ENCODE data around the gene LAMB3. TPM values are rescaled to one million over a fixed set of nuclear protein-coding genes. Genes with fewer than 3 reads are reported as not detected.

Gene LAMB3
- total RNA-seq, 1 experiment from 2014 or later: 70.2 TPM

- DNase-seq (ENCODE audit: low read depth, low spot score) (no peak), ATAC-seq (no peak)
- ChIA-PET CTCF (interaction anchor here (1.0 to 3.2 kb wide), 9 partner anchors 8 to 207 kb away, joined by 3 to 22 read pairs (median 4); partner anchors contain the start of gene C1orf74), RAD21 (ENCODE audit: low non-redundant PET in 1 of 2, low total read pairs in 2 of 2, uncharacterized antibody in 2 of 2, unreplicated experiment in 2 of 2) (no interaction called here), POLR2A (no interaction called here)
- Histone ChIP-seq H3K9me3 (ENCODE audit: control insufficient read depth in 1 of 2, insufficient read depth in 1 of 2, low read depth in 1 of 2, low read length in 2 of 2) (no peaks in the 10 kb centered on the region), H3K9me2 (ENCODE audit: insufficient read depth) (no peaks in the 10 kb centered on the region), H3K36me3 (ENCODE audit: control insufficient read depth in 1 of 2, insufficient read depth in 2 of 2, low read length in 2 of 2) (no peaks in the 10 kb centered on the region), H3K79me2 (ENCODE audit: insufficient read depth, low read length) (no peaks in the 10 kb centered on the region), H4K20me1 (ENCODE audit: insufficient read depth) (no peaks in the 10 kb centered on the region), H3K9ac (ENCODE audit: low read length) (no peak overlapping the region), H3K27ac (ENCODE audit: low read depth, low read length) (no peak overlapping the region), H3K4me2 (ENCODE audit: low read length) (no peak overlapping the region), H3K27me3 (ENCODE audit: insufficient read depth, low read length) (0 out of 2 replicates have a peak, but pooled peaks cover 16% of the 10 kb centered on the region), H3K4me1 (ENCODE audit: control insufficient read depth in 1 of 2, insufficient read depth in 2 of 2, low read length in 2 of 2) (peaks cover 0 to 9% of the 10 kb centered on the region in 2 experiments; a peak in 1 of 4 replicates), H2AFZ (ENCODE audit: low read depth, low read length, poor library complexity, severe bottlenecking) (no peak overlapping the region), H3K4me3 (replicated peaks in 1 of 2; ENCODE audit: low read depth in 1 of 2, low read length in 2 of 2) (no peak overlapping the region)
- no TSS peak for BruUV-seq (replicated peaks)
- intact Hi-C loops (cut with micrococcal nuclease): loop anchor here (5.0 kb wide), 1 partner anchor 410 kb away; no protein-coding TSS in a partner anchor
- no peak for TF ChIP-seq TCF7L2 (IDR thresholded peaks at IDR 0.05; ENCODE audit: borderline replicate concordance, extremely low read depth, insufficient read depth, insufficient read length)
- no peak for TF ChIP-seq RAD21 (IDR thresholded peaks at IDR 0.05; ENCODE audit: low read depth)
- TF ChIP-seq POLR2A (IDR thresholded peaks at IDR 0.05; ENCODE audit: borderline replicate concordance, extremely low read depth, insufficient read depth, insufficient read length): no peak
- TF ChIP-seq ELF1 (IDR thresholded peaks at IDR 0.05; ENCODE audit: borderline replicate concordance, low read depth): no peak
Observed at GRCh38 chr1:209577346-209577745, 74.9 kb downstream of the LAMB3 start.

- Histone ChIP-seq H3K27me3 (ENCODE audit: insufficient read depth, low read length) (0 out of 2 replicates have a peak, but pooled peaks cover 16% of the 10 kb centered on the region), H3K9ac (ENCODE audit: low read length) (no peak overlapping the region), H3K4me1 (ENCODE audit: control insufficient read depth in 1 of 2, insufficient read depth in 2 of 2, low read length in 2 of 2) (peaks cover 0 to 9% of the 10 kb centered on the region in 2 experiments; a peak in 1 of 4 replicates), H3K36me3 (ENCODE audit: control insufficient read depth in 1 of 2, insufficient read depth in 2 of 2, low read length in 2 of 2) (no peaks in the 10 kb centered on the region), H3K9me2 (ENCODE audit: insufficient read depth) (no peaks in the 10 kb centered on the region), H3K4me2 (ENCODE audit: low read length) (peak overlapping the region; percentile 27; the same call in 1 of the 2 replicates), H3K27ac (ENCODE audit: low read depth, low read length) (no peak overlapping the region), H3K79me2 (ENCODE audit: insufficient read depth, low read length) (no peaks in the 10 kb centered on the region), H2AFZ (ENCODE audit: low read depth, low read length, poor library complexity, severe bottlenecking) (no peak overlapping the region), H3K4me3 (replicated peaks in 1 of 2; ENCODE audit: low read depth in 1 of 2, low read length in 2 of 2) (no peak overlapping the region), H4K20me1 (ENCODE audit: insufficient read depth) (no peaks in the 10 kb centered on the region), H3K9me3 (ENCODE audit: control insufficient read depth in 1 of 2, insufficient read depth in 1 of 2, low read depth in 1 of 2, low read length in 2 of 2) (no peaks in the 10 kb centered on the region)
- RAD21 ChIA-PET (ENCODE audit: low non-redundant PET in 1 of 2, low total read pairs in 2 of 2, uncharacterized antibody in 2 of 2, unreplicated experiment in 2 of 2): interaction anchor here in 1 of 2 experiments (1.0 kb wide), 1 partner anchor 171 kb away, joined by 3 read pairs; no protein-coding TSS in a partner anchor
- ATAC-seq: peak; percentile 100
- CTCF ChIA-PET: interaction anchor here (0.6 to 3.2 kb wide), 16 partner anchors 8 to 251 kb away, joined by 3 to 22 read pairs (median 4); partner anchors contain the start of genes C1orf74 and UTP25
- intact Hi-C loops (cut with micrococcal nuclease): loop anchor here (1.0 to 5.0 kb wide), 5 partner anchors 26 to 411 kb away; no protein-coding TSS in a partner anchor
- no TSS peak for BruUV-seq (replicated peaks)
- TF ChIP-seq EGR1 (IDR thresholded peaks at IDR 0.05; ENCODE audit: low read depth) (no peak), RAD21 (IDR thresholded peaks at IDR 0.05; ENCODE audit: low read depth) (peak; percentile 95), YY1 (IDR thresholded peaks at IDR 0.05; ENCODE audit: extremely low read depth, insufficient replicate concordance, low read depth, low read length) (peak; percentile 23), CTCF (IDR thresholded peaks at IDR 0.05 in 2 of 3, conservative IDR thresholded peaks at IDR 0.05 in 1 of 3; ENCODE audit: borderline replicate concordance in 1 of 3, insufficient read depth in 1 of 3, low read depth in 2 of 3, low read length in 2 of 3) (peak; percentile 92 to 96 (median 93))
- peak; percentile 73 for DNase-seq (ENCODE audit: low read depth, low spot score)
- POLR2A ChIA-PET: no interaction called here
Observed at GRCh38 chr1:209576392-209577197, 75.6 kb downstream of the LAMB3 start.
